ENCODE data around the gene MRPS5.

The MRPS5 gene

GRCh38 chr2:95049683-95049955, 72.0 kb downstream of the MRPS5 start:
- CTCF ChIA-PET: no interaction called here
- DNase-seq (ENCODE audit: low read depth, low spot score): no peak
- POLR2A ChIA-PET: no interaction called here
- H3K4me3 ChIP-seq (ENCODE audit: low read depth, low read length): no peak overlapping the region
- TF ChIP-seq, protein P1, sequence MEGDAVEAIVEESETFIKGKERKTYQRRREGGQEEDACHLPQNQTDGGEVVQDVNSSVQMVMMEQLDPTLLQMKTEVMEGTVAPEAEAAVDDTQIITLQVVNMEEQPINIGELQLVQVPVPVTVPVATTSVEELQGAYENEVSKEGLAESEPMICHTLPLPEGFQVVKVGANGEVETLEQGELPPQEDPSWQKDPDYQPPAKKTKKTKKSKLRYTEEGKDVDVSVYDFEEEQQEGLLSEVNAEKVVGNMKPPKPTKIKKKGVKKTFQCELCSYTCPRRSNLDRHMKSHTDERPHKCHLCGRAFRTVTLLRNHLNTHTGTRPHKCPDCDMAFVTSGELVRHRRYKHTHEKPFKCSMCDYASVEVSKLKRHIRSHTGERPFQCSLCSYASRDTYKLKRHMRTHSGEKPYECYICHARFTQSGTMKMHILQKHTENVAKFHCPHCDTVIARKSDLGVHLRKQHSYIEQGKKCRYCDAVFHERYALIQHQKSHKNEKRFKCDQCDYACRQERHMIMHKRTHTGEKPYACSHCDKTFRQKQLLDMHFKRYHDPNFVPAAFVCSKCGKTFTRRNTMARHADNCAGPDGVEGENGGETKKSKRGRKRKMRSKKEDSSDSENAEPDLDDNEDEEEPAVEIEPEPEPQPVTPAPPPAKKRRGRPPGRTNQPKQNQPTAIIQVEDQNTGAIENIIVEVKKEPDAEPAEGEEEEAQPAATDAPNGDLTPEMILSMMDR (IDR thresholded peaks at IDR 0.05; ENCODE audit: insufficient read depth, low read length, missing control alignments): no peak

DNA sequence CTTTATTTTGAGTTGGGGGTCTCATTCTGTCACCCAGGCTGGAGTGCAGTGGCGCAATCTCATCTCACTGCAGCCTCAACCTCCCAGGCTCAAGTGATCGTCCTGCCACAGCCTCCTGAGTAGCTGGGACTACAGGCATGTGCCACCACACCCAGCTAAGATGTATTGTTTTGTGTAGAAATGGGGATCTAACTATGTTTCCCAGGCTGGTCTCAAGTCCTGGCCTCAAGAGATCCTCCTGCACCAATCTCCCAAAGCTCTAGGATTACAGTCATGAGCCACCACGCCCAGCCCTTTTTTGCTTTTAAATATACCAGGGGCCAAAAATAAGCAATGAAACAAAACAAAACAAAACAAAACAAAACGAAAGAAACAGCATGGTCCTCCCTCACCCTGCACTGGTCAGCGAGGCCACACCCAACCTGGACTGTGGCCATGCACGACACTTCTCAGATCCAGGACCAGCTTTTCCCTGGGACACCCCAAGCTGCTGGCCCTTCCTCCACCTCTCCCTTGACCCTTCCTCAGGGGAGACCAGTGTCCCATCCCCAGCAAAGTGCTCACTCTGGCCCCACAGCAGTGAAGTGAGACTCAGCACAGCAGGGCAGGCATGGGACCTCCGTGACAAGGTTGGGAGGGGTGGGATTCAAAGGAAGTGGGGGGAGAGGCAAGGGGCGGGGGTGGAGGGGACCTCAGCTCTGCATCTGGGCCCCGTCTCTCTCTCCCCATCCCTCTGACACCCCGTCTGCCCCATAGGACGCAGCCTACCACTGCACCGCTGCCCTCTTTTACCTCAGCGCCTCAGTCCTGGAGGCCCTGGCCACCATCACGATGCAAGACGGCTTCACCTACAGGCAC, 72.6 kb downstream of the MRPS5 start:
- ChIA-PET CTCF (no interaction called here), POLR2A (no interaction called here)
- TF ChIP-seq, protein P1 (IDR thresholded peaks at IDR 0.05; ENCODE audit: insufficient read depth, low read length, missing control alignments): no peak
- no peak overlapping the region for H3K4me3 ChIP-seq (ENCODE audit: low read depth, low read length)
- no peak for DNase-seq (ENCODE audit: low read depth, low spot score)

GRCh38 chr2:95047629-95048510, 73.7 kb downstream of the MRPS5 start:
- no peak for DNase-seq (ENCODE audit: low read depth, low spot score)
- no peak overlapping the region for H3K4me3 ChIP-seq (ENCODE audit: low read depth, low read length)
- TF ChIP-seq, protein P1 (IDR thresholded peaks at IDR 0.05; ENCODE audit: insufficient read depth, low read length, missing control alignments): no peak
- ChIA-PET POLR2A (no interaction called here), CTCF (no interaction called here)

DNA sequence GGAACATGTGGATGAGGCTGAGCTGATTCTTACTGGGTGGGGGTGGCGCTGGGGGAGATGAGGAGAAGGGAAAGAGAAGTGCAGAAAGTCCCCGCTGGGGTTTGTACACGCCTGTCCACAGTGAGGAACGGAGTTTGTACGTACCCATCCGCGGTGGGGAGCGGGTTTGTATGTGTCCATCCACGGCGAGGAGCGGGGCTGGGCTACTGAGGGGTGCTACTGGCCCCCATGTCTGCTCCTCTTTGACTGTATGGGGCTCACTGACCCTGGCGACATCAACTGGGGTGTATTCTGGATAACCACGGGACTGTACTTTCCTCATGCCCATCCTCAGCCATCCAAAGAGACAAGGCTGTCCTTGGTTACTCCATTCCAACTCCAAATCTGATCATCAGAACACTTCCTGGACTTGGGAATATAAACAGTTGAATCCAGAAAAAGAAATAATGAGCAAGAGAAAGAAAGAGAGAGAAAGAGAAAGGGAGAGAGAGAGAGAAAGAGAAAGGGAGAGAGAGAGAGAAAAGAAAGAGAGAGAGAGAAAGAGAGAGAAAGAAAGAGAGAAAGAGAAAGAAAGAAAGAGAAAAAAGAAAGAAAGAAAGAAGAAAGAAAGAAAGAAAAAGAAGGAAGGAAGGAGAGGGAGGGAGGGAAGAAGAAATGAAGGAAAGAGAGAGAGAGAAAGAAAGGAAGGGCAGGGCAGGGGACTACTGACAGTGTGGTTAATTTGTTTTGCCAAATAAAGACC, 75.1 kb downstream of the MRPS5 start:
- H3K4me3 ChIP-seq (ENCODE audit: low read depth, low read length): no peak overlapping the region
- TF ChIP-seq, protein P1 (IDR thresholded peaks at IDR 0.05; ENCODE audit: insufficient read depth, low read length, missing control alignments): no peak
- DNase-seq (ENCODE audit: low read depth, low spot score): no peak
- ChIA-PET CTCF (no interaction called here), POLR2A (no interaction called here)

GRCh38 chr2:95044601-95045000, 77.0 kb downstream of the MRPS5 start:
- H3K4me3 ChIP-seq (ENCODE audit: low read depth, low read length): no peak overlapping the region
- DNase-seq (ENCODE audit: low read depth, low spot score): no peak
- CTCF ChIA-PET: interaction anchor here (1.3 to 1.9 kb wide), 2 partner anchors 32 to 34 kb away, joined by 4 read pairs; no protein-coding TSS in a partner anchor
- POLR2A ChIA-PET: no interaction called here
- TF ChIP-seq, protein P1 (IDR thresholded peaks at IDR 0.05; ENCODE audit: insufficient read depth, low read length, missing control alignments): no peak

Measured in AG04449 (cell line).